ENCODE results near the gene ACTA2.

The ACTA2 gene

GRCh38 chr10:88990384-88991160 lies 38.0 kb upstream of the ACTA2 start, which contains the start of gene FAS:
FAS (plus strand) TSS chr10:88990798; CDS start chr10:88990877, 79 bp downstream.
- Histone ChIP-seq H3K27me3 (ENCODE audit: control insufficient read depth, insufficient read depth, low read length) (peaks cover 34% of the 10 kb centered on the region), H3K36me3 (ENCODE audit: control insufficient read depth, low read depth, low read length) (no peaks in the 10 kb centered on the region), H3K9me3 (ENCODE audit: control insufficient read depth, low read depth, low read length) (no peaks in the 10 kb centered on the region), H3K4me1 (ENCODE audit: control insufficient read depth, low read depth, low read length) (peaks cover 30% of the 10 kb centered on the region), H3K9ac (ENCODE audit: low read length) (peak within 1 kb of the TSS; percentile 67), H3K27ac (ENCODE audit: low read length) (no peak within 1 kb of the TSS), H3K4me3 (ENCODE audit: low read length) (peak within 1 kb of the TSS; percentile 87)

- no peaks in the 10 kb centered on the region for H3K9me3 ChIP-seq (ENCODE audit: control insufficient read depth, low read depth, low read length)
- no peak overlapping the region for H3K27ac ChIP-seq (ENCODE audit: low read length)
- peak overlapping the region; percentile 15 for H3K9ac ChIP-seq (ENCODE audit: low read length)
- H3K4me3 ChIP-seq (ENCODE audit: low read length): peak overlapping the region; percentile 87
- peaks cover 34% of the 10 kb centered on the region for H3K4me1 ChIP-seq (ENCODE audit: control insufficient read depth, low read depth, low read length)
- peaks cover 34% of the 10 kb centered on the region for H3K27me3 ChIP-seq (ENCODE audit: control insufficient read depth, insufficient read depth, low read length)
- H3K36me3 ChIP-seq (ENCODE audit: control insufficient read depth, low read depth, low read length): no peaks in the 10 kb centered on the region
Measured at GRCh38 chr10:88989824-88990383, 37.3 kb upstream of the ACTA2 start.

- Histone ChIP-seq H3K36me3 (ENCODE audit: control insufficient read depth, low read depth, low read length) (no peaks in the 10 kb centered on the region), H3K9ac (ENCODE audit: low read length) (no peak overlapping the region), H3K4me1 (ENCODE audit: control insufficient read depth, low read depth, low read length) (peaks cover 34% of the 10 kb centered on the region), H3K27ac (ENCODE audit: low read length) (no peak overlapping the region), H3K4me3 (ENCODE audit: low read length) (peak overlapping the region; percentile 87), H3K9me3 (ENCODE audit: control insufficient read depth, low read depth, low read length) (no peaks in the 10 kb centered on the region), H3K27me3 (ENCODE audit: control insufficient read depth, insufficient read depth, low read length) (peaks cover 34% of the 10 kb centered on the region)
Measured at GRCh38 chr10:88989423-88989822, 36.9 kb upstream of the ACTA2 start.

- Histone ChIP-seq H3K4me1 (ENCODE audit: control insufficient read depth, low read depth, low read length) (peaks cover 18% of the 10 kb centered on the region), H3K27ac (ENCODE audit: low read length) (no peak overlapping the region)
Measured at GRCh38 chr10:88987840-88988239, 35.3 kb upstream of the ACTA2 start.

GRCh38 chr10:88987243-88987725 lies 34.7 kb upstream of the ACTA2 start:
- Histone ChIP-seq H3K27ac (ENCODE audit: low read length) (no peak overlapping the region), H3K36me3 (ENCODE audit: control insufficient read depth, low read depth, low read length) (no peaks in the 10 kb centered on the region), H3K9me3 (ENCODE audit: control insufficient read depth, low read depth, low read length) (no peaks in the 10 kb centered on the region), H3K27me3 (ENCODE audit: control insufficient read depth, insufficient read depth, low read length) (peaks cover 34% of the 10 kb centered on the region), H3K4me3 (ENCODE audit: low read length) (no peak overlapping the region), H3K4me1 (ENCODE audit: control insufficient read depth, low read depth, low read length) (peaks cover 14% of the 10 kb centered on the region), H3K9ac (ENCODE audit: low read length) (no peak overlapping the region)

More at GRCh38 chr10:88987840-88988239, 35.3 kb upstream of the ACTA2 start:
- no peaks in the 10 kb centered on the region for H3K9me3 ChIP-seq (ENCODE audit: control insufficient read depth, low read depth, low read length)
- H3K27me3 ChIP-seq (ENCODE audit: control insufficient read depth, insufficient read depth, low read length): peaks cover 34% of the 10 kb centered on the region
- H3K4me3 ChIP-seq (ENCODE audit: low read length): no peak overlapping the region
- H3K36me3 ChIP-seq (ENCODE audit: control insufficient read depth, low read depth, low read length): no peaks in the 10 kb centered on the region
- no peak overlapping the region for H3K9ac ChIP-seq (ENCODE audit: low read length)

- no peak overlapping the region for H3K4me3 ChIP-seq (ENCODE audit: low read length)
- no peaks in the 10 kb centered on the region for H3K9me3 ChIP-seq (ENCODE audit: control insufficient read depth, low read depth, low read length)
- no peaks in the 10 kb centered on the region for H3K36me3 ChIP-seq (ENCODE audit: control insufficient read depth, low read depth, low read length)
- no peak overlapping the region for H3K27ac ChIP-seq (ENCODE audit: low read length)
- H3K9ac ChIP-seq (ENCODE audit: low read length): no peak overlapping the region
- peaks cover 9% of the 10 kb centered on the region for H3K4me1 ChIP-seq (ENCODE audit: control insufficient read depth, low read depth, low read length)
- peaks cover 28% of the 10 kb centered on the region for H3K27me3 ChIP-seq (ENCODE audit: control insufficient read depth, insufficient read depth, low read length)
Measured at GRCh38 chr10:88986549-88987242, 34.1 kb upstream of the ACTA2 start.

- H3K36me3 ChIP-seq (ENCODE audit: control insufficient read depth, low read depth, low read length): no peaks in the 10 kb centered on the region
- H3K27me3 ChIP-seq (ENCODE audit: control insufficient read depth, insufficient read depth, low read length): peaks cover 9% of the 10 kb centered on the region
- no peak overlapping the region for H3K27ac ChIP-seq (ENCODE audit: low read length)
- no peak overlapping the region for H3K9ac ChIP-seq (ENCODE audit: low read length)
- H3K9me3 ChIP-seq (ENCODE audit: control insufficient read depth, low read depth, low read length): no peaks in the 10 kb centered on the region
- no peak overlapping the region for H3K4me3 ChIP-seq (ENCODE audit: low read length)
- peaks cover 7% of the 10 kb centered on the region for H3K4me1 ChIP-seq (ENCODE audit: control insufficient read depth, low read depth, low read length)
Measured at GRCh38 chr10:88984525-88984924, 32.0 kb upstream of the ACTA2 start.

GRCh38 chr10:88983939-88984338 lies 31.4 kb upstream of the ACTA2 start:
- peaks cover 11% of the 10 kb centered on the region for H3K4me1 ChIP-seq (ENCODE audit: control insufficient read depth, low read depth, low read length)
- no peaks in the 10 kb centered on the region for H3K36me3 ChIP-seq (ENCODE audit: control insufficient read depth, low read depth, low read length)
- H3K9ac ChIP-seq (ENCODE audit: low read length): no peak overlapping the region
- H3K4me3 ChIP-seq (ENCODE audit: low read length): no peak overlapping the region
- peaks cover 4% of the 10 kb centered on the region for H3K27me3 ChIP-seq (ENCODE audit: control insufficient read depth, insufficient read depth, low read length)
- no peaks in the 10 kb centered on the region for H3K9me3 ChIP-seq (ENCODE audit: control insufficient read depth, low read depth, low read length)
- no peak overlapping the region for H3K27ac ChIP-seq (ENCODE audit: low read length)

- H3K4me3 ChIP-seq (ENCODE audit: low read length): no peak overlapping the region
- no peaks in the 10 kb centered on the region for H3K9me3 ChIP-seq (ENCODE audit: control insufficient read depth, low read depth, low read length)
- H3K4me1 ChIP-seq (ENCODE audit: control insufficient read depth, low read depth, low read length): peaks cover 11% of the 10 kb centered on the region
- no peak overlapping the region for H3K27ac ChIP-seq (ENCODE audit: low read length)
- no peaks in the 10 kb centered on the region for H3K27me3 ChIP-seq (ENCODE audit: control insufficient read depth, insufficient read depth, low read length)
- H3K9ac ChIP-seq (ENCODE audit: low read length): no peak overlapping the region
- no peaks in the 10 kb centered on the region for H3K36me3 ChIP-seq (ENCODE audit: control insufficient read depth, low read depth, low read length)
Measured at GRCh38 chr10:88983206-88983605, 30.6 kb upstream of the ACTA2 start.

GRCh38 chr10:88982366-88982765 lies 29.8 kb upstream of the ACTA2 start:
- Histone ChIP-seq H3K9me3 (ENCODE audit: control insufficient read depth, low read depth, low read length) (no peaks in the 10 kb centered on the region), H3K9ac (ENCODE audit: low read length) (no peak overlapping the region), H3K27me3 (ENCODE audit: control insufficient read depth, insufficient read depth, low read length) (no peaks in the 10 kb centered on the region), H3K27ac (ENCODE audit: low read length) (no peak overlapping the region), H3K36me3 (ENCODE audit: control insufficient read depth, low read depth, low read length) (no peaks in the 10 kb centered on the region), H3K4me1 (ENCODE audit: control insufficient read depth, low read depth, low read length) (peaks cover 11% of the 10 kb centered on the region), H3K4me3 (ENCODE audit: low read length) (no peak overlapping the region)

- no peaks in the 10 kb centered on the region for H3K27me3 ChIP-seq (ENCODE audit: control insufficient read depth, insufficient read depth, low read length)
- H3K9ac ChIP-seq (ENCODE audit: low read length): no peak overlapping the region
- no peak overlapping the region for H3K4me3 ChIP-seq (ENCODE audit: low read length)
- H3K9me3 ChIP-seq (ENCODE audit: control insufficient read depth, low read depth, low read length): no peaks in the 10 kb centered on the region
- H3K4me1 ChIP-seq (ENCODE audit: control insufficient read depth, low read depth, low read length): peaks cover 11% of the 10 kb centered on the region
- H3K27ac ChIP-seq (ENCODE audit: low read length): no peak overlapping the region
- no peaks in the 10 kb centered on the region for H3K36me3 ChIP-seq (ENCODE audit: control insufficient read depth, low read depth, low read length)
Measured at GRCh38 chr10:88981435-88981834, 28.9 kb upstream of the ACTA2 start.
